ENCODE results near the gene CDHR5. TPM values are rescaled to one million over a fixed set of nuclear protein-coding genes. Genes with fewer than 3 reads are reported as not detected.

CDHR5 gene
- total RNA-seq, 4 donors from 2014 or later, result not detected

DNA sequence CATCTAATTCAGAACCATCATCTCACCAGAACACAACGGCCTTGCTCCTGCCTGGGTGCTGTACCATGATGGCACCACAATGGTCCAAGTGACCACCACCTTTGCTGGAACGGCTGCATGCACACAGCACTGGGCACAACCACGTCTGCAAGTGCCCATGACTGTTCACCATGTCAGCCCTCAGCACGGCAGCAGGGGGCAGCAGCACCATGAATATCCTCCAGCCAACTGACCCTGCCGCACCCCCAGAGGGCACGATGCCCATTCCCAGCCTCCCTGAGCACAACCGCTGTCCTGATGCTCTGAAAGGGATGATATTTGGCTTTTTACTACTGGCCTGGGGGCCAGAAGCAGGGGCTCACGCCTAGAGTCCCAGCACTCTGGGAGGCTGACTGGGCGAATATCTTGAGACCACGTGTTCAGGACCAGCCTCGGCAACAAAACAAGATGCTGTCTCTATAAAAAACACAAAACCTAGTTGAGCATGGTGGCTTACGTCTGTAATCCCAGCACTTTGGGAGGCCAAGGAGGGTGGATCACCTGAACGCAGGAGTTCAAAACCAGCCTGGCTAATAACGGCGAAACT lies 38.0 kb upstream of the CDHR5 start:
- WGBS, 2 donors, result 51 to 53% methylated on average over 15 of the region's 15 CpGs
- intact Hi-C loops (cut with DNase I; ENCODE audit: low total_unique reads), result no loop called here
- no peak overlapping the region for H3K4me3 ChIP-seq (ENCODE audit: low read depth, poor library complexity, severe bottlenecking)
- no peak for TF ChIP-seq POLR2A (IDR thresholded peaks at IDR 0.05)
- TF ChIP-seq, protein P1, sequence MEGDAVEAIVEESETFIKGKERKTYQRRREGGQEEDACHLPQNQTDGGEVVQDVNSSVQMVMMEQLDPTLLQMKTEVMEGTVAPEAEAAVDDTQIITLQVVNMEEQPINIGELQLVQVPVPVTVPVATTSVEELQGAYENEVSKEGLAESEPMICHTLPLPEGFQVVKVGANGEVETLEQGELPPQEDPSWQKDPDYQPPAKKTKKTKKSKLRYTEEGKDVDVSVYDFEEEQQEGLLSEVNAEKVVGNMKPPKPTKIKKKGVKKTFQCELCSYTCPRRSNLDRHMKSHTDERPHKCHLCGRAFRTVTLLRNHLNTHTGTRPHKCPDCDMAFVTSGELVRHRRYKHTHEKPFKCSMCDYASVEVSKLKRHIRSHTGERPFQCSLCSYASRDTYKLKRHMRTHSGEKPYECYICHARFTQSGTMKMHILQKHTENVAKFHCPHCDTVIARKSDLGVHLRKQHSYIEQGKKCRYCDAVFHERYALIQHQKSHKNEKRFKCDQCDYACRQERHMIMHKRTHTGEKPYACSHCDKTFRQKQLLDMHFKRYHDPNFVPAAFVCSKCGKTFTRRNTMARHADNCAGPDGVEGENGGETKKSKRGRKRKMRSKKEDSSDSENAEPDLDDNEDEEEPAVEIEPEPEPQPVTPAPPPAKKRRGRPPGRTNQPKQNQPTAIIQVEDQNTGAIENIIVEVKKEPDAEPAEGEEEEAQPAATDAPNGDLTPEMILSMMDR (IDR thresholded peaks at IDR 0.05), result no peak
- no peak for DNase-seq (ENCODE audit: low spot score in 2 of 2)

DNA sequence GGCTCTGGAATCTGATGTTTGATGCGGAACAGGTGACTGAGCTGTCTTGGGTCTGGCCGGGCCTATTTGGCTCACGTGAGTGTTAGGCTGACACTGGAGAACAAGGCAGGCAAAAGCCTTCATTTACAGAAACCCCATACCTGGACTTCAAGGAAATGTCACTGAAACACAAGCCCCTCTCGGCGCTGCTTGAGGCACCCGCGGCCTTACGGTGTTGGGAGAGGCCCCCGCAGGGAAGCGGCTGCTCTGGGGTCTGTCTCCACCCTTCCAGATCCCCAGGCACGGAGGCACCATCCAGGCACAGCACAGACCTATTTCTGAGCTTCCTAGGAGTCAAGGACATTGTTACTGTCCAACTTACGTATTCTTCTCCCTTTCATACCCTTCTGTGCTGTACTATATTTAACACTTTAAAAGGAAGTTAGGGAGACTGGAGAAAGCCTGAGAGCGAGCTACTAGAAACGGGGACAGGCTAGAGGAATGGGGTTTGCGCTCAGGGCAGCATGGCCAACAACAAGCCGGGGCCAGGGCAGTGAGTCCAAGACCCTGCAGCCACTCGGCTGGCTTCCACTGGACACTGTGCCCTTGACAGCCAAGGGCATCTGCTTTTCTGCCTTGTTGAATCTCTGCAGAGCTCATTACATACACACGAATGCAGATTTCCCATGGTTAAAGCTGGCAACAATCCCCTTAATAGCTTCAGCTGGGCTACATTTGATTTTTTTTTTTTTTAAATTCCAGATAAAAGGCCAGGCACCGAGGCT lies 36.1 kb upstream of the CDHR5 start:
- no peak for TF ChIP-seq POLR2A (IDR thresholded peaks at IDR 0.05)
- TF ChIP-seq, protein P1 (IDR thresholded peaks at IDR 0.05), result no peak
- H3K4me3 ChIP-seq (ENCODE audit: low read depth, poor library complexity, severe bottlenecking), result no peak overlapping the region
- intact Hi-C loops (cut with DNase I; ENCODE audit: low total_unique reads), result no loop called here
- 89 to 92% methylated on average over 19 of the region's 19 CpGs for WGBS, 2 donors
- no peak for DNase-seq (ENCODE audit: low spot score in 2 of 2)

DNA sequence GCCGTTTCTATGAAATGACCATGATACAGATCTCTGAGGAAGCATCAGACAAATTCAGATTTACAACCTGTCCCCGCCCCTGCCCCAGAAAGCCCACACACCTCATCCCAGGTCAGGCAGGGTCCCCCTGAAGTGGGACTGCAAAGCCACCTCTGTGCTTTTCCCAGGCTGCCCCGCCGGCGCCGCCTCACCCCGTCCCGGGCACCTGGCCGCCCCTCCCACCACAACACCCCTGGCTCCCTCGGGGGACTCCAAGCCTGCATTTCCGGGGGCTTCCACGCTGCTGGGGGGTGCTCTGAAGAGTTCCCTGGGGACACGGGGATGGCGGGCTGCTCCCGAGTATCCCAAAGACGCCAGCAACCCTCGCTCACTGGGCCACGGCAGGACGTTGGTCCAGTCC lies 35.5 kb upstream of the CDHR5 start:
- no peak for DNase-seq (ENCODE audit: low spot score in 2 of 2)
- 82 to 86% methylated on average over 17 to 19 of the region's 19 CpGs for WGBS, 2 donors
- TF ChIP-seq, protein P1 (IDR thresholded peaks at IDR 0.05), result no peak
- no peak for TF ChIP-seq POLR2A (IDR thresholded peaks at IDR 0.05)
- intact Hi-C loops (cut with DNase I; ENCODE audit: low total_unique reads), result no loop called here
- no peak overlapping the region for H3K4me3 ChIP-seq (ENCODE audit: low read depth, poor library complexity, severe bottlenecking)

DNA sequence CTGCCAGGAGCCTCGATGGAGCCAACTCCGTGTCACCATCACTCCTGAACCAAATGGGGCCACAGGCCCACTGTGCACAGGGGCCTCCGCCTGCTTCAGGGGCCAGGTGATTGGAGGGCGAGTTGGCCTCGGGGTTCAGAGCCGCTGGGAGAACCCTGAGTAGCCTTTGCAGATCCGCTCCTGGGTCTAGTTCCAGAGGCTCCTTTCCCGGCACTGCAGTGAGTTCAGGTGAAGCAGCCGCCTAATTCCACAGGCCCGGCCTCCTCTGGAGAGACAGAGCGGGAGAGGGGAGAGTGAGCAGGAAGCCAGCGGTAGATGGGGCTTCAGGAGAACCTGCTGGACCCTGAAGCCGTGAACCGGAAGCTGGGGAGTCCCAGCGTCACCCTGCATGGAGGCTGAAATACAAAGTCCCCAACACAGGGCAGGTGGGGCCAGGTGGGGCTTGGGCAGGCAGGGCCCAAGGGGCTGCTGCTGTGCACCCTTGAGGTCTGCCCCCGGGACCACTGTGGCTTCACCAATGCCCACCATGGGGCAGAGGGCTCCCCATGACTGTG lies 34.9 kb upstream of the CDHR5 start:
- H3K4me3 ChIP-seq (ENCODE audit: low read depth, poor library complexity, severe bottlenecking), result no peak overlapping the region
- TF ChIP-seq, protein P1 (IDR thresholded peaks at IDR 0.05), result no peak
- TF ChIP-seq POLR2A (IDR thresholded peaks at IDR 0.05), result no peak
- intact Hi-C loops (cut with DNase I; ENCODE audit: low total_unique reads), result loop anchor here (10.0 kb wide), 1 partner anchor 65 kb away; no protein-coding TSS in a partner anchor
- WGBS, 2 donors, result 82 to 89% methylated on average over 16 of the region's 16 CpGs
- no peak for DNase-seq (ENCODE audit: low spot score in 2 of 2)

DNA sequence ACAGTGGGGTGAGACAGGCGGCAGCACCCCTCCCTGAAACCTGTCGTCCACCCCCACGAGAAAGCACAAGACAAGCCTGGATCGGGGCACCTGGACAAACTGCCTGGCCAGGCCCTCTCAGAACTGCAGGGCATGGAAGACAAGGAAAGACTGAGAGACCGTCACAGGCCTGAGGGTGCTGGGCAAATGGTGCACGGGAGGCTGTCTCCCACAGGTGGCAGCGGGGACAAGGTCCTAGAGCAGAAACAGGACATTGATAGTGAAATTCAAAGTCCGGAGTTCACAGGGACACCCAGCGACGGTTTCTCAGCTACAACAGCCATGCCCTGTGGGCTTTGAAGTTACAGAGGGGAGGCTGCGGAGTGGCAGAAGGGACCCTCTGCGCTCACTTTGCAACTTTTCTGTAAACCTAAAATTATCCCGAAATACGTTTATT lies 33.0 kb upstream of the CDHR5 start:
- TF ChIP-seq, protein P1 (IDR thresholded peaks at IDR 0.05), result no peak
- TF ChIP-seq POLR2A (IDR thresholded peaks at IDR 0.05), result no peak
- WGBS, 2 donors, result 78 to 81% methylated on average over 14 of the region's 14 CpGs
- DNase-seq (ENCODE audit: low spot score in 2 of 2), result no peak
- intact Hi-C loops (cut with DNase I; ENCODE audit: low total_unique reads), result loop anchor here (10.0 kb wide), 1 partner anchor 67 kb away; no protein-coding TSS in a partner anchor
- no peak overlapping the region for H3K4me3 ChIP-seq (ENCODE audit: low read depth, poor library complexity, severe bottlenecking)
